HL-60 (cell line): Measurements from ENCODE around the gene ATP5F1C.

Source experiments
- GABPA ChIP-seq: IDR thresholded peaks from 2 replicates; pipeline ENCODE4 v1.6.1; 2012; ENCODE audit warnings: low read depth
- TF ChIP-seq, protein P1 (sequence below): IDR thresholded peaks from one replicate; pipeline ENCODE4 v1.5.1; 2011; ENCODE audit warnings: low read length, control low read depth, inconsistent platforms; ENCODE audit not compliant: insufficient read depth

DNA sequence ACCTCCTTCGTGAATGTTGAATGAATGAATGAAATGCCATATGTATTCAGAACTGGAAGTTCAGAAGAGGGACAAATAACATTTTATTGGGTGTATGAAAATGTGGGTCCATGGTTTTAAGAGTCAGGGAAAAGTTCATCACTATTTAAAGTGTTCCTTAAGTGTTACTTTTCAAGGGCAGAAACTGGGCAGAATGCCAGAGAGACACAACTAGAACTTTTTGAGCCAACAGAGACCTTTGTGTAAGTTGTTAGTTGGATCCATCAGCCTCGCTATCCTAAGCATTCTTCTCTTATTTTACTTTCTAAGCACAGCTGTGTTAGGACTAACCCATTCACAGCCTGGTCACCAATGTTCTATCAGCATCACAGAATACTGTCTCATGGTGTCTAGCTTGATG lies 16.8 kb downstream of the ATP5F1C start:
- TF ChIP-seq, protein P1, sequence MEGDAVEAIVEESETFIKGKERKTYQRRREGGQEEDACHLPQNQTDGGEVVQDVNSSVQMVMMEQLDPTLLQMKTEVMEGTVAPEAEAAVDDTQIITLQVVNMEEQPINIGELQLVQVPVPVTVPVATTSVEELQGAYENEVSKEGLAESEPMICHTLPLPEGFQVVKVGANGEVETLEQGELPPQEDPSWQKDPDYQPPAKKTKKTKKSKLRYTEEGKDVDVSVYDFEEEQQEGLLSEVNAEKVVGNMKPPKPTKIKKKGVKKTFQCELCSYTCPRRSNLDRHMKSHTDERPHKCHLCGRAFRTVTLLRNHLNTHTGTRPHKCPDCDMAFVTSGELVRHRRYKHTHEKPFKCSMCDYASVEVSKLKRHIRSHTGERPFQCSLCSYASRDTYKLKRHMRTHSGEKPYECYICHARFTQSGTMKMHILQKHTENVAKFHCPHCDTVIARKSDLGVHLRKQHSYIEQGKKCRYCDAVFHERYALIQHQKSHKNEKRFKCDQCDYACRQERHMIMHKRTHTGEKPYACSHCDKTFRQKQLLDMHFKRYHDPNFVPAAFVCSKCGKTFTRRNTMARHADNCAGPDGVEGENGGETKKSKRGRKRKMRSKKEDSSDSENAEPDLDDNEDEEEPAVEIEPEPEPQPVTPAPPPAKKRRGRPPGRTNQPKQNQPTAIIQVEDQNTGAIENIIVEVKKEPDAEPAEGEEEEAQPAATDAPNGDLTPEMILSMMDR = no peak
- TF ChIP-seq GABPA = no peak
